ENCODE measurements around the gene HAGHL. TPM values are rescaled to one million over a fixed set of nuclear protein-coding genes. Genes with fewer than 3 reads are reported as not detected.

Gene HAGHL
- polyA plus RNA-seq, 2 of the 4 experiments (the other 2 are of a cell fraction): 4.4 to 22.0 TPM

DNA sequence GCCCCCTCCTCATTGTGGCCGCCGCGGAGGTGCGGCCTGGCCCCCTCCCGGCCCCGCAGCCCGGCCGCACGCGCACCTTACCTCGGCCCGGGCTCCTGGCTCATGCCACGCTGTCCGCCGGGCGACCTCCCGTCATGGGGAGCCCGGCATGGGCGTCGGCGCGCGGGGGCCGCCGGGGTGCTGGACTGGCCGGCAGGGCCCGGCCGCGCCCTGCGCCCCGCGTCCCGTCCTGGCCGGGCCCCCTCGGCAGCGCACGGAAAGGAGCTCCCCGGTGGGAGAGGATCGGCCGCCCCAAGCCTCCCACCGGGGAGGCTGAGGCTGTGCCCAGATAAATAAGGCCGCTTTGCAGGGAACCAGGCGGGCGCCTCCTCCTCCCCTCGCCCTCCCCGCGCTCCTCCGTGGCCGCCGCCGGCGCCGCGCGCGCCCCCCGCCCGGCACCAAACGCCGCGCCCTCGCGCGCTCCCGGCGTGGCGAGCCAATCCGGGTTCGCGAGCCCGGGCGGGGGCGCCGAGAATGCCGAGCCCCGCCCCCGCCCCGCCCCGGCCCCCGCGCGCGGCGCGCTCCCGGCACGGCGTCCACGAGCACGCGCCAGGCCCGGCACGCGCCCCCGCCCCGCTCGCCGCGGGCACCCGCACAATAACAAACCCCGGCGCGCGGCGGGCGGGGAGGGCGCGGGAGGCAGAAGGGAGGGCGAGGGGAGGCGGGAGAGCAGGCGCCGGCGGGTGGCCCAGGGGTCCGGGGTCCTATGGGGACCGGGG, 21.3 kb upstream of the HAGHL start, which contains the start of gene FBXL16:
Gene FBXL16 (minus strand): TSS at position 371 of the 758 bp plus-strand sequence. CDS start 8,396 bp downstream, outside the sequence.
- 4% methylated on average over 5 of the region's 115 CpGs for WGBS (ENCODE audit: missing lambda C conversion rate)
- FAIRE-seq: no peak
- H3K4me3 ChIP-seq: peak within 1 kb of the TSS; percentile 59
- ATAC-seq: no peak
- H3K9me3 ChIP-seq: no peaks in the 10 kb centered on the region
- no peak for DNase-seq (ENCODE audit: low read depth in 1 of 2, low spot score in 1 of 2)
- ChIA-PET POLR2A (no interaction called here), CTCF (interaction anchor here (2.4 to 25.1 kb wide), 2 partner anchors 10 to 27 kb away, joined by 8 to 656 read pairs; partner anchors contain the start of genes ANTKMT, CCDC78, CIAO3 and HAGHL)
- peaks cover 38% of the 10 kb centered on the region for H3K4me1 ChIP-seq
- peak within 1 kb of the TSS; percentile 73 to 75; a peak in 5 of 6 replicates for H3K27ac ChIP-seq
- TF ChIP-seq EP300 (IDR thresholded peaks at IDR 0.05) (no peak), NPAS2 (CRISPR knock-in tag; IDR thresholded peaks at IDR 0.05; ENCODE audit: borderline replicate concordance) (no peak), HOXB5 (CRISPR knock-in tag; IDR thresholded peaks at IDR 0.05) (no peak), ZSCAN20 (CRISPR knock-in tag; IDR thresholded peaks at IDR 0.05) (no peak)
- peak within 1 kb of the TSS; percentile 100 for H3K4me2 ChIP-seq

GRCh38 chr16:706189-707061, 20.5 kb upstream of the HAGHL start:
- FAIRE-seq (no peak), DNase-seq (ENCODE audit: low read depth in 1 of 2, low spot score in 1 of 2) (no peak), ATAC-seq (peak; percentile 9 to 41; a peak in 3 of 6 replicates)
- H3K4me3 ChIP-seq: peak overlapping the region; percentile 59
- H3K27ac ChIP-seq: peak overlapping the region; percentile 73 to 75; a peak in 5 of 6 replicates
- WGBS (ENCODE audit: missing lambda C conversion rate): 6% methylated on average over 31 of the region's 49 CpGs
- no peaks in the 10 kb centered on the region for H3K9me3 ChIP-seq
- ChIA-PET CTCF (interaction anchor here (1.7 to 25.1 kb wide), 4 partner anchors 10 to 80 kb away, joined by 5 to 656 read pairs (median 92); partner anchors contain the start of genes ANTKMT, CCDC78, CHTF18 and CIAO3), POLR2A (interaction anchor here (0.9 to 1.6 kb wide), 4 partner anchors 14 to 82 kb away, joined by 3 to 6 read pairs (median 4); partner anchors contain the start of genes ANTKMT, CHTF18 and RPUSD1)
- H3K4me1 ChIP-seq: peaks cover 42% of the 10 kb centered on the region
- TF ChIP-seq CEBPB (IDR thresholded peaks at IDR 0.05) (no peak), HDAC2 (IDR thresholded peaks at IDR 0.05) (no peak), RAD21 (conservative IDR thresholded peaks at IDR 0.05 in 1 of 2, IDR thresholded peaks at IDR 0.05 in 1 of 2) (no peak), FOSB (CRISPR knock-in tag; IDR thresholded peaks at IDR 0.05) (no peak), POLR2A (IDR thresholded peaks at IDR 0.05; ENCODE audit: low read length) (no peak), HOXA7 (CRISPR knock-in tag; IDR thresholded peaks at IDR 0.05) (no peak), ATOH8 (CRISPR knock-in tag; IDR thresholded peaks at IDR 0.05; ENCODE audit: low read depth) (no peak), RARB (CRISPR knock-in tag; IDR thresholded peaks at IDR 0.05) (no peak), TP53 (CRISPR knock-in tag; IDR thresholded peaks at IDR 0.05) (no peak), ZFP36 (IDR thresholded peaks at IDR 0.05; ENCODE audit: borderline replicate concordance, partially characterized antibody) (no peak), FOSL2 (IDR thresholded peaks at IDR 0.05) (no peak), FOSL2 (CRISPR knock-in tag; IDR thresholded peaks at IDR 0.05) (no peak), RCOR1 (IDR thresholded peaks at IDR 0.05; ENCODE audit: low read depth, low read length) (no peak), KDM5A (IDR thresholded peaks at IDR 0.05) (no peak), ZNF302 (CRISPR knock-in tag; IDR thresholded peaks at IDR 0.05) (no peak)
- TF ChIP-seq, protein P1, sequence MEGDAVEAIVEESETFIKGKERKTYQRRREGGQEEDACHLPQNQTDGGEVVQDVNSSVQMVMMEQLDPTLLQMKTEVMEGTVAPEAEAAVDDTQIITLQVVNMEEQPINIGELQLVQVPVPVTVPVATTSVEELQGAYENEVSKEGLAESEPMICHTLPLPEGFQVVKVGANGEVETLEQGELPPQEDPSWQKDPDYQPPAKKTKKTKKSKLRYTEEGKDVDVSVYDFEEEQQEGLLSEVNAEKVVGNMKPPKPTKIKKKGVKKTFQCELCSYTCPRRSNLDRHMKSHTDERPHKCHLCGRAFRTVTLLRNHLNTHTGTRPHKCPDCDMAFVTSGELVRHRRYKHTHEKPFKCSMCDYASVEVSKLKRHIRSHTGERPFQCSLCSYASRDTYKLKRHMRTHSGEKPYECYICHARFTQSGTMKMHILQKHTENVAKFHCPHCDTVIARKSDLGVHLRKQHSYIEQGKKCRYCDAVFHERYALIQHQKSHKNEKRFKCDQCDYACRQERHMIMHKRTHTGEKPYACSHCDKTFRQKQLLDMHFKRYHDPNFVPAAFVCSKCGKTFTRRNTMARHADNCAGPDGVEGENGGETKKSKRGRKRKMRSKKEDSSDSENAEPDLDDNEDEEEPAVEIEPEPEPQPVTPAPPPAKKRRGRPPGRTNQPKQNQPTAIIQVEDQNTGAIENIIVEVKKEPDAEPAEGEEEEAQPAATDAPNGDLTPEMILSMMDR (IDR thresholded peaks at IDR 0.05): no peak
- TF ChIP-seq, protein P2, sequence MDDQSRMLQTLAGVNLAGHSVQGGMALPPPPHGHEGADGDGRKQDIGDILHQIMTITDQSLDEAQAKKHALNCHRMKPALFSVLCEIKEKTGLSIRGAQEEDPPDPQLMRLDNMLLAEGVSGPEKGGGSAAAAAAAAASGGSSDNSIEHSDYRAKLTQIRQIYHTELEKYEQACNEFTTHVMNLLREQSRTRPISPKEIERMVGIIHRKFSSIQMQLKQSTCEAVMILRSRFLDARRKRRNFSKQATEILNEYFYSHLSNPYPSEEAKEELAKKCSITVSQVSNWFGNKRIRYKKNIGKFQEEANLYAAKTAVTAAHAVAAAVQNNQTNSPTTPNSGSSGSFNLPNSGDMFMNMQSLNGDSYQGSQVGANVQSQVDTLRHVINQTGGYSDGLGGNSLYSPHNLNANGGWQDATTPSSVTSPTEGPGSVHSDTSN (IDR thresholded peaks at IDR 0.05): no peak
- TF ChIP-seq, protein P3, sequence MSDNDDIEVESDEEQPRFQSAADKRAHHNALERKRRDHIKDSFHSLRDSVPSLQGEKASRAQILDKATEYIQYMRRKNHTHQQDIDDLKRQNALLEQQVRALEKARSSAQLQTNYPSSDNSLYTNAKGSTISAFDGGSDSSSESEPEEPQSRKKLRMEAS (IDR thresholded peaks at IDR 0.05): no peak
- TF ChIP-seq, protein P4, sequence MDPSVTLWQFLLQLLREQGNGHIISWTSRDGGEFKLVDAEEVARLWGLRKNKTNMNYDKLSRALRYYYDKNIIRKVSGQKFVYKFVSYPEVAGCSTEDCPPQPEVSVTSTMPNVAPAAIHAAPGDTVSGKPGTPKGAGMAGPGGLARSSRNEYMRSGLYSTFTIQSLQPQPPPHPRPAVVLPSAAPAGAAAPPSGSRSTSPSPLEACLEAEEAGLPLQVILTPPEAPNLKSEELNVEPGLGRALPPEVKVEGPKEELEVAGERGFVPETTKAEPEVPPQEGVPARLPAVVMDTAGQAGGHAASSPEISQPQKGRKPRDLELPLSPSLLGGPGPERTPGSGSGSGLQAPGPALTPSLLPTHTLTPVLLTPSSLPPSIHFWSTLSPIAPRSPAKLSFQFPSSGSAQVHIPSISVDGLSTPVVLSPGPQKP (IDR thresholded peaks at IDR 0.05; ENCODE audit: low read depth, low read length): no peak
- peak overlapping the region; percentile 100 for H3K4me2 ChIP-seq
